Kidney (tissue), 22 donors: ENCODE measurements around the gene KCNK15. TPM values are rescaled to one million over a fixed set of nuclear protein-coding genes. Genes with fewer than 3 reads are reported as not detected.
"Not testable (repeated sequence)": the region's sequence is repeated elsewhere in the genome, so short reads cannot be mapped to it uniquely, and the experiment has no call there.

Experiments
- DNase-seq, 5 donors: peaks; one replicate each; pipeline ENCODE4 v3.0.0-alpha.2; 2013 to 2020
- FAIRE-seq: peaks from 2 replicates; lab custom pipeline; 2012; peaks lifted over from hg19 to GRCh38; lab: Jason Lieb, UNC
- H3K27ac ChIP-seq, 2 donors: one replicate each; pipeline ENCODE4 v1.7.0; 2013; ENCODE audit warnings: low read depth in 2 of 2, low read length in 2 of 2, inconsistent platforms in 1 of 2
- H3K27me3 ChIP-seq: one replicate; pipeline ENCODE4 v1.7.1; 2013; ENCODE audit warnings: low read length, inconsistent platforms; ENCODE audit not compliant: control insufficient read depth, insufficient read depth
- H3K36me3 ChIP-seq, 3 donors: one replicate each; pipeline versions ENCODE4 v1.7.0 to v1.7.1; 2013; ENCODE audit warnings: low read length in 3 of 3, control low read depth in 1 of 3, inconsistent platforms in 1 of 3; ENCODE audit not compliant: insufficient read depth in 3 of 3, control insufficient read depth in 2 of 3
- H3K4me1 ChIP-seq, 3 donors: one replicate each; pipeline versions ENCODE4 v1.7.0 to v1.7.1; 2013; ENCODE audit warnings: low read length in 3 of 3, inconsistent platforms in 1 of 3, low read depth in 1 of 3; ENCODE audit not compliant: control insufficient read depth in 2 of 3, insufficient read depth in 2 of 3
- H3K4me3 ChIP-seq, 3 donors: one replicate each; pipeline versions ENCODE4 v1.7.0 to v1.8.1; 2013; ENCODE audit warnings: low read length in 3 of 3, control low read depth in 1 of 3, inconsistent platforms in 1 of 3
- H3K9ac ChIP-seq, 3 donors: one replicate each; pipeline versions ENCODE4 v1.7.0 to v1.7.1; 2013; ENCODE audit warnings: low read length in 3 of 3, control low read depth in 1 of 3, inconsistent platforms in 1 of 3
- H3K9me3 ChIP-seq, 3 donors: one replicate each; pipeline versions ENCODE4 v1.7.0 to v1.7.1; 2013; ENCODE audit warnings: low read length in 3 of 3, control low read depth in 1 of 3, inconsistent platforms in 1 of 3; ENCODE audit not compliant: control insufficient read depth in 2 of 3, insufficient read depth in 1 of 3
- CTCF ChIP-seq: IDR thresholded peaks from 3 replicates; pipeline ENCODE4 v1.5.1; 2012; ENCODE audit warnings: mild to moderate bottlenecking, moderate library complexity, borderline replicate concordance; ENCODE audit not compliant: insufficient read depth; ENCODE audit errors: extremely low read depth
- intact Hi-C: fragments of 100-400 bp; cut with DNase I; formaldehyde crosslinking; loops from one replicate; pipeline ENCODE4 v1.11.1; 2022
- long read RNA-seq, 10 donors: library from polyadenylated mRNA in 1 of 10; unstranded in 1 of 10; transcript quantifications; one replicate each; pipeline ENCODE4 v2.0.0 and lab custom pipeline, GENCODE V29; 2021 to 2026
- polyA plus RNA-seq: library from polyadenylated mRNA; stranded (reverse); fragments of 350-450 nt; fragmentation: Illumina TruSeq; extraction: RNeasy Lipid Tissue Mini Kit (QIAGEN cat#74804); gene quantifications from one replicate; pipeline ENCODE4 v1.2.3, GENCODE V29; 2014; ENCODE audit warnings: low read depth, low replicate concordance; ENCODE audit not compliant: insufficient read depth
- total RNA-seq: library from RNA; stranded (reverse); fragmentation: NEBNext Ultra II Directional; extraction: Animal tissue kit (Norgen Biotek cat#: 25700); gene quantifications from one replicate; pipeline ENCODE4 v1.2.1, GENCODE V29; 2021
- donor health status: control.
- donor health status: control.
- donor health status: control.
- donor health status: control.
- donor health status: control.
- donor health status: DM: yes; HTN: yes; CAD: no.
- donor health status: Normal renal cell carcinoma (clear cell type).

Gene KCNK15
- 11.7 TPM for total RNA-seq
- 0.62 TPM for polyA plus RNA-seq
- long read RNA-seq, donor 1, result 0 reads
- long read RNA-seq, donor 2, result 0 reads
- long read RNA-seq, donor 3, result 0 reads
- long read RNA-seq, donor 4, result 0 reads
- long read RNA-seq, donor 5, result 0 reads
- long read RNA-seq, donor 6, result 0 reads
- long read RNA-seq, donor 7, transcript KCNK15-201 (2 exons, 2,599 nt), result major isoform, 17 of 33 reads
- long read RNA-seq, donor 7, partial matches to known transcripts, result 0 of 33 reads
- long read RNA-seq, donor 7, other reads (novel, unspliced or antisense), result 16 of 33 reads
- long read RNA-seq, donor 8, partial matches to known transcripts, result 0 of 1 reads
- long read RNA-seq, donor 8, other reads (novel, unspliced or antisense), result 0 of 1 reads
- long read RNA-seq, donor 9, result 0 reads
- long read RNA-seq, donor 10, result 0 reads

- no peak within 1 kb of the TSS for H3K9ac ChIP-seq
- DNase-seq (peak; percentile 42 to 85 (median 53)), FAIRE-seq (no peak)
Observed at GRCh38 chr20:44745598-44746366, at the start of gene KCNK15. TSS of gene KCNK15 (plus strand) at chr20:44745865. CDS start at chr20:44745911, 46 bp downstream.

GRCh38 chr20:44696315-44696714 is 49.4 kb upstream of the KCNK15 start:
- H3K27me3 ChIP-seq, result no peaks in the 10 kb centered on the region
- no peaks in the 10 kb centered on the region for H3K9me3 ChIP-seq
- TF ChIP-seq CTCF, result no peak
- H3K27ac ChIP-seq, result no peak overlapping the region
- no peaks in the 10 kb centered on the region for H3K36me3 ChIP-seq
- H3K4me1 ChIP-seq, result peaks cover 0 to 6% (median 0%) of the 10 kb centered on the region in 3 donors
- H3K9ac ChIP-seq, result no peak overlapping the region
- no peak for FAIRE-seq
- no peak overlapping the region for H3K4me3 ChIP-seq
- DNase-seq, result no peak
- intact Hi-C loops, result no loop called here

More at GRCh38 chr20:44745598-44746366, at the start of gene KCNK15:
- no peaks in the 10 kb centered on the region for H3K9me3 ChIP-seq
- TF ChIP-seq CTCF, result no peak
- H3K27me3 ChIP-seq, result no peaks in the 10 kb centered on the region
- intact Hi-C loops, result no loop called here
- H3K36me3 ChIP-seq, result no peaks in the 10 kb centered on the region
- peak within 1 kb of the TSS in 1 of 3 donors; percentile 36 for H3K4me3 ChIP-seq
- peaks cover 0 to 10% (median 7%) of the 10 kb centered on the region in 3 donors for H3K4me1 ChIP-seq
- H3K27ac ChIP-seq, result no peak within 1 kb of the TSS

- H3K4me1 ChIP-seq, intact Hi-C loops, H3K27me3 ChIP-seq, DNase-seq, FAIRE-seq, H3K4me3 ChIP-seq, H3K27ac ChIP-seq, H3K36me3 ChIP-seq, H3K9ac ChIP-seq, H3K9me3 ChIP-seq: not testable (repeated sequence)
Observed at GRCh38 chr20:44697041-44697440, 48.6 kb upstream of the KCNK15 start.

GRCh38 chr20:44698351-44698750 is 47.3 kb upstream of the KCNK15 start:
- H3K36me3 ChIP-seq, result no peaks in the 10 kb centered on the region
- intact Hi-C loops, result no loop called here
- no peak for FAIRE-seq

More at GRCh38 chr20:44698351-44698750, 47.3 kb upstream of the KCNK15 start:
- Histone ChIP-seq H3K4me3 (no peak overlapping the region), H3K27ac (no peak overlapping the region), H3K27me3 (no peaks in the 10 kb centered on the region), H3K9ac (no peak overlapping the region), H3K4me1 (peaks cover 0 to 8% (median 0%) of the 10 kb centered on the region in 3 donors), H3K9me3 (no peaks in the 10 kb centered on the region)
- no peak for TF ChIP-seq CTCF
- DNase-seq, result no peak
